GM13977 (cell line): ENCODE measurements around the gene TGM1.
A peak's percentile ranks its signal among the peaks of the same experiment; 100 is the strongest.

ENCODE experiments used
- DNase-seq: peaks from one replicate; pipeline ENCODE4 v3.0.0; 2012; ENCODE audit warnings: low spot score
- CTCF ChIP-seq: IDR thresholded peaks from 2 replicates; pipeline ENCODE4 v1.5.1; 2012; ENCODE audit warnings: mild to moderate bottlenecking, control low read depth; ENCODE audit not compliant: insufficient read depth; ENCODE audit errors: extremely low read depth, missing control alignments
- in situ Hi-C: fragments of 300-500 bp; cut with MboI; formaldehyde crosslinking; loops from one replicate; pipeline ENCODE4 v1.12.0; 2022; ENCODE audit warnings: low sequenced_read_pairs, low pct_unique_long_range_greater_than_20kb, mixed read lengths, inconsistent platforms; ENCODE audit not compliant: unreplicated experiment

TGM1 gene

GRCh38 chr14:24234095-24235005, 28.6 kb downstream of the TGM1 start:
- in situ Hi-C loops, result no loop called here
- DNase-seq, result no peak
- TF ChIP-seq CTCF, result no peak

DNA sequence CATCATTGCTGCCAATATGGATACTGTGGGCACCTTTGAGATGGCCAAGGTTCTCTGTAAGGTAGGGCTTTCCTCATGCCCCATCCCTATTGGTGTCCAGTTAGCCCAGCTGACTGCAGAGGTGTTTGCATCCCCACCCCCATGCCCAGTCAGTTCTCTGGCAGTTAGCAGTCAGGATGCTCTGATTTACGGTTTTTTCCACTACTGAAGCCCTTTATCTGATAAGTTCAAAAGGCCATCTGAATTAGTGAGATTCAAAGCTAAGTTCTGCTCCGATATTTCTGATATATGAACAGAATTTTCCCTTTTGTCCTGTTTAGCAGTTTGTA, 29.5 kb downstream of the TGM1 start:
- DNase-seq, result no peak
- no peak for TF ChIP-seq CTCF
- in situ Hi-C loops, result no loop called here

GRCh38 chr14:24232645-24233537, 30.1 kb downstream of the TGM1 start, which contains the start of gene GMPR2:
GMPR2 (plus strand) TSS chr14:24232929; CDS start chr14:24233254, 325 bp downstream.
- peak; percentile 65 for DNase-seq
- no peak for TF ChIP-seq CTCF
- in situ Hi-C loops, result no loop called here

- in situ Hi-C loops, result no loop called here
- no peak for TF ChIP-seq CTCF
- DNase-seq, result peak; percentile 83
Measured at GRCh38 chr14:24232121-24232644, 30.8 kb downstream of the TGM1 start, which contains the start of gene NEDD8. NEDD8 (minus strand) TSS chr14:24232367; CDS start chr14:24232267, 100 bp downstream.

GRCh38 chr14:24231263-24232120, 31.5 kb downstream of the TGM1 start:
- in situ Hi-C loops, result no loop called here
- no peak for DNase-seq
- TF ChIP-seq CTCF, result no peak

- no peak for TF ChIP-seq CTCF
- in situ Hi-C loops, result no loop called here
- DNase-seq, result no peak
Measured at GRCh38 chr14:24228902-24229301, 34.1 kb downstream of the TGM1 start.
